Femur (tissue), 1 donor: Measurements from ENCODE around the gene ATOH7.
A peak's percentile ranks its signal among the peaks of the same experiment; 100 is the strongest.
"Not testable (repeated sequence)": the region's sequence is repeated elsewhere in the genome, so short reads cannot be mapped to it uniquely, and the experiment has no call there.

Experiments
- DNase-seq: peaks from one replicate; pipeline ENCODE4 v3.0.0-alpha.2; 2017

Gene ATOH7

GRCh38 chr10:68235581-68235980 lies 3.7 kb upstream of the ATOH7 start:
- no peak for DNase-seq

DNA sequence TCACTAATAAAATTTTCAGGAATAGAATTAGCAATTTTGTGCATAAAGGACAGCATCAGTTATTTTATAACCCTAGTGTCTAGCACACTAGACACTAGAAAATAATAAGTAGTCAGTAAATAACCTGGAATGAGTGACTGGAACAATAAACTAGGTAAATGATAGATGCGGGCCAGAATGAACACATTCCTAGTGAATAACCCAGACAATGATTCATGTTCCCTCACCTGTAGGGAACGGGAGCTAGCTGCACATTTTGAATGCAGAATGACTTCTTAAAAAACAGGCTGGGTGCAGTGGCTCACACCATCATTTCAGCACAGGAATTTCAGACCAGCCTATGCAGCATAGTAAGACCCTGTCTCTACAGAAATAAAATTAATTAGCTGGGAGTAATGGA lies 3.2 kb upstream of the ATOH7 start:
- no peak for DNase-seq

- DNase-seq = no peak
These were observed 1.1 kb upstream of the ATOH7 start for GRCh38 chr10:68233046-68233445.

DNA sequence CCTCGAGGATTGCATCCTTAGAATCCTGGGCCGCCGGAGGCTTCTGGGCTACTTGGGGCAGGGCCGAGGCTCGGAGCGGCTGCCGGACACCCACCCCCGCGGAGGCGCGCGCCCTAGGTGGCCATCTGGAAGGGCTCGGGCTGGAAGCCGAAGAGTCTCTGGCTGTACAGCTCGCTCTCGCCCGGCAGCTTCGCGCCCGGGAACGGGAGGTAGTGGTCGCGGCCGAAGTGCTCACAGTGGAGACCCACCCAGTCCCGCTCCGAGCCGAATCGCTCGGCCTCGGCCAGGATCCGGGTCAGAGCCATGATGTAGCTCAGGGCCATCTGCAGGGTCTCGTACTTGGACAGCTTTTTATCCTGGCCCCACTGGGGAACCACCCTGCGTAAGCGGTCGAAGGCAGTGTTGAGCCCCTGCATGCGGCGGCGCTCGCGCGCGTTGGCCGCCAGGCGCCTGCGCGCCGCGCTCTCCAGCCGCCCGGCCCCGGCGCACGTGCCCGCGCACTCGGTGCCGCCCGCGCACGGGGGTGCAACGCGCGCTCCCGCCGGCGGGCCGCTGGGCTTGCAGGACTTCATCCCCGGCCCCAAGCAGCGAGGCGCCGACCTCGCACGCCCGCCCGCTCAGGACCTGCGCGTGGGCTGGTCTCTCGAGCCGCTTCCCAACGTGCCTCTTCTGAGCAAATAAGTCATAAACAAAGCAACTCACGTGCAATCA lies 652 bp downstream of the ATOH7 start:
- peak; percentile 77 for DNase-seq

- no peak for DNase-seq
These were observed 1.6 kb downstream of the ATOH7 start for GRCh38 chr10:68230268-68230667.

GRCh38 chr10:68224810-68225209 lies 7.1 kb downstream of the ATOH7 start:
- DNase-seq = no peak

DNA sequence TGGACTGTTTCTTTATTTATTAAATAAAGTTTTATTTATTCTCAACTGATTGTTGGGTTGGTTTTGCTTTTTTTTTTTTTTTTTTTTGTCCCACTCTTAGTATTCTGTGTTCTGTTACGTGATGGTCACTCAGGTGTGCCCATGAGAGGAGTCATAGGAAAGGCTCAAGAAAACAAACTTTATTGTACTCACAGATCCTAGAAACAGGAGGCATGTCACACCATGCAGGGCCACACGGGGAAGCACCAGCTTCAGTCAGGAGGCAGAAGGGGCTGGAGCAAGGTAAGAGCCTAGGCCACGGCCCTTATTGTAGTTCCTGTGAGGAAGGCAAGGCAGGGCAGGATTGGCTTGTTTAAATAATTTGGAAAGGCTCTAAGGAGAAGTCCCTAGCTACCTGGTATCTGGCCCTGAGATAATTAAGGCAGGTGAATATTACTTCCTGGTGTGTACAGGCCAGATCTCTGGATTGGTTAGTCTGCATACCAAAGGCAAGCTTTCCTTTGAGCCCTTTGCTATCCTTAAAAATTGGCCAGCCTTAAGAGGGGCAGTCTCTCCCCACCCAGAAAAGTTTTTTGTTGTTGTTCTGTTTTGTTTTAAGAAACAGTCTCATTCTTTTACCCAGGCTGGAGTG lies 8.3 kb downstream of the ATOH7 start:
- no peak for DNase-seq

- DNase-seq = no peak
These were observed 9.5 kb downstream of the ATOH7 start for GRCh38 chr10:68222391-68222790.

DNA sequence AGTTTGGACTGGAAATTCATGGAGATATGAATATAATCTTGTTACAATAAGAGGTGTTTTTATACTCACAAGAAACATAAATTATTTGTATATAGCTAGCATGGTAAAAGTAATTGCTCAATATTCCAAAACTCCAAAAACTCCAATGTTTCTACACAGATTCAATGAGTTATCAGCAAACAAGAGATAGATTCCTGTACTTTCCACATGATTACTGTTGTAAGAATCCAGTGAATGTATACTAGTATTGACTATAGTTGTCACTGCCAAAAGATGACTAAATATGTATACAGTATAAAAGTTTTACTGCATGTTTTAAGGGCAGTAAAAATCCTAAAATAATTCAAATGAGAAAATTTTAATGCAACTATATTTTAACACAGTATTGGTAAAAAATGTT lies 10.7 kb downstream of the ATOH7 start:
- DNase-seq = no peak

DNA sequence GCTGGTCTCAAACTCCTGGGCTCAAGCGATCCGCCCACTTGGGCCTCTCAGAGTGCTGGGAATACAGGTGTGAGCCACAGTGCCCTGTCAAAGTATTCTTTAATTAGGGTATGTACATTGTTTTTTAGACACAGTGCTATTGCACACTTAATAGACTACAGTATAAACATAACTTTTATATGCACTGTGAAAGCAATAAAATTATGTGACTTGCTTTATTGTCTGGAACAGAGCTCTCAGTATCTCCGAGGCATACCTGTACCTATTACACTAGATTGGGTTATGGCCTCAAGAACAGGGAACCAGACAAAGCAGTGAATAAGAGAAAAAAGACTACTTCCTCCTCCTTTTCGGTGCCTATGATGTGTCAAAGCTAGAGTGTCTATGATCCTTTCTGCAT lies 13.1 kb downstream of the ATOH7 start:
- no peak for DNase-seq

DNA sequence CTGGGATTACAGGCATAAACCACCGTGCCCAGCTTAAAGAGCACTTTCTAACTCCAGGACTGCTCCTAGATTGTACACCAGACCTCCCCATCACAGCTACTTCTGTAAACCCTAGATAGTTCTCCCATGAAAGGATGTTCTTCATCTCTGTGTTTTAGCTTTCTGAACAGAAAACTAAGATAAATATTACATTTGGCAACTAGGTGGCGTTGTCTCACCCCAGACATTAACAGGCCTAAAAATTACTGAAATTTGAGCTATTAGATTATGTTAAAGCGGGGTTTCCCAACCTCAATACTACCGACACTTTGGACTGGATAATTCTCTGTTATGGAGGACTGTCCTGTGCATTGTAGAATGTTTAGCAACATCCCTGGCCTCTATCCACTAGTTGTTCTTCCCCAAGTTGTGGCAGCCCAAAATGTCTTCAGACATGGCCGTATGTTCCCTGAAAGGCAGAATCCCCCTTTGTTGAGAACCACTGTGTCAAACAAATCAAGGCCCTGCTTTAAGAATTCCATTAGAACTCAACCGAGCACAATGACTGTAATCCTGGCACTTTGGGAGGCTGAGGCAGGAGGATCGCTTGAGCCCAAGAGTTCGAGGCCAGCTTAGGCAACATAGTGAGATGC lies 19.1 kb downstream of the ATOH7 start:
- DNase-seq = no peak

GRCh38 chr10:68211669-68212068 lies 20.2 kb downstream of the ATOH7 start:
- no peak for DNase-seq

- DNase-seq = peak; percentile 51
These were observed 23.4 kb downstream of the ATOH7 start for GRCh38 chr10:68208424-68209042.

GRCh38 chr10:68202960-68203353 lies 29.0 kb downstream of the ATOH7 start:
- DNase-seq = no peak

- DNase-seq = no peak
These were observed 35.2 kb downstream of the ATOH7 start for GRCh38 chr10:68196701-68197100.

DNA sequence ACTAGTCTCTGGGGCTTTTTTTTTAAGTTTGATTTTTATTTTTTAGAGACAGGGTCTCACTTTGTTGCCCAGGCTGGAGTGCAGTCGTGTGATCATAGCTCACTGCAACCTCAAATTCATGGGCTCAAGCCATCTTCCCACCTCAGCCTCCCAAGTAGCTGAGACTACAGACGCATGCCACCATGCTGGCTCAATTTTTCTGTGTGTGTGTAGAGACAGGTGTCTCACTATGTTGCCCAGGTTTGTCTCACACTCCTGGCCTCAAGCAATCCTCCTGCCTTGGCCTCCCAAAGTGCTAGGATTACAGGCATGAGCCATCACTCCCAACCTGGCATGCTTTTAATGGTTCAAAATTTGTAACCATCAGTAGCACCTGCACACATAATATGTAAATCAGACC lies 36.1 kb downstream of the ATOH7 start:
- not testable (repeated sequence) for DNase-seq

- DNase-seq = no peak
These were observed 37.6 kb downstream of the ATOH7 start for GRCh38 chr10:68194290-68194689.

- no peak for DNase-seq
These were observed 39.8 kb downstream of the ATOH7 start for GRCh38 chr10:68192113-68192512.

- no peak for DNase-seq
These were observed 43.1 kb downstream of the ATOH7 start for GRCh38 chr10:68188835-68189234.

- no peak for DNase-seq
These were observed 46.8 kb downstream of the ATOH7 start for GRCh38 chr10:68185085-68185484.

DNA sequence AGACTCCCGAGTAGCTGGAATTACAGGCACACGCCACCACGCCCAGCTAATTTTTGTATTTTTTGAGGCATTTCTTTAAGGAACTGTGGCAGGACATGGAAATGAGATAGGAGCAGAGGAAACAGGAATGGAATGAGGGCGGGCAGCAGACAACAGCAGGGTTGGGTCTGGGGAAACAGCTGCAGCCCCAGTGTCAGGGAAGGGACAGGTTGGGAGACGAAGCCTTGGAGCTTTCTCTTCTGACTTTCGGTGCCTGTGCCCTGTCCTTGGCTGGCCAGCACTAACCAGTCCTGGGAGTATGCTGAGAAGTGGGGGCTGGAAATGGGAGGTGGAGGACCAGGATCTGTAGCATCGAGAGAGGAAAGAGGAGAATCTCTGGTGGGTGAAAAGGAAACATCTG lies 47.4 kb downstream of the ATOH7 start:
- peak; percentile 30 for DNase-seq
